H1 (cell line): ENCODE measurements around the gene NUP50. TPM values are rescaled to one million over a fixed set of nuclear protein-coding genes. Genes with fewer than 3 reads are reported as not detected.

Experiments used
- CTCF ChIA-PET: fragments of 300-600 bp; sonication (Branson Sonifier 250); formaldehyde crosslinking; loops from one replicate; lab custom pipeline; 2021; ENCODE audit not compliant: partially characterized antibody; lab: Charles Lee
- POLR2A ChIA-PET: fragments of 300-600 bp; sonication (Branson Sonifier 250); formaldehyde crosslinking; loops from one replicate; lab custom pipeline; 2021; ENCODE audit warnings: inconsistent platforms; ENCODE audit not compliant: partially characterized antibody; lab: Charles Lee
- DNase-seq, 2 experiments: peaks; one replicate each; pipeline versions ENCODE4 v3.0.0 to v3.0.0-alpha.2; 2010 to 2022; ENCODE audit warnings: low spot score in 2 of 2, low read depth in 1 of 2, mixed read lengths in 1 of 2
- FAIRE-seq: peaks from 2 replicates; lab custom pipeline; 2011; peaks lifted over from hg19 to GRCh38; lab: Jason Lieb, UNC
- H2AFZ ChIP-seq: 2 replicates; pipeline ENCODE4 v1.8.1; 2012; ENCODE audit warnings: low read length, inconsistent platforms
- H2AK5ac ChIP-seq: 2 replicates; pipeline ENCODE4 v1.6.1; 2013; ENCODE audit warnings: low read depth, low read length
- H2BK120ac ChIP-seq: replicated peaks from 2 replicates; pipeline ENCODE3; 2013; ENCODE audit warnings: low read depth, low read length, inconsistent platforms
- H2BK12ac ChIP-seq: 2 replicates; pipeline ENCODE4 v1.6.1; 2013; ENCODE audit warnings: low read depth, low read length
- H2BK15ac ChIP-seq: 2 replicates; pipeline ENCODE4 v1.6.1; 2013; ENCODE audit warnings: low read length
- H2BK20ac ChIP-seq: 2 replicates; pipeline ENCODE4 v1.6.1; 2013; ENCODE audit warnings: low read length
- H2BK5ac ChIP-seq: 2 replicates; pipeline ENCODE4 v1.6.1; 2013; ENCODE audit warnings: low read depth, low read length
- H3K14ac ChIP-seq: 2 replicates; pipeline ENCODE4 v1.6.1; 2013; ENCODE audit warnings: inconsistent platforms; ENCODE audit not compliant: insufficient read length
- H3K18ac ChIP-seq: 2 replicates; pipeline ENCODE4 v1.6.1; 2013; ENCODE audit warnings: low read length; ENCODE audit errors: extremely low read depth
- H3K23ac ChIP-seq: 2 replicates; pipeline ENCODE4 v1.6.1; 2013; ENCODE audit warnings: inconsistent platforms; ENCODE audit not compliant: insufficient read length
- H3K23me2 ChIP-seq: 2 replicates; pipeline ENCODE4 v1.6.1; 2013; ENCODE audit warnings: low read depth, low read length
- H3K27ac ChIP-seq: 2 replicates; pipeline ENCODE4 v1.6.1; 2011; ENCODE audit warnings: low read depth, low read length, inconsistent platforms
- H3K27me3 ChIP-seq, 4 experiments: replicated peaks in 1 of 4; 1 replicate in 1 of 4; 2 replicates in 3 of 4; pipeline versions ENCODE4 v1.6.1 to v1.8.1; 2011 to 2013; ENCODE audit warnings: low read length in 3 of 4, mild to moderate bottlenecking in 3 of 4, inconsistent platforms in 2 of 4, mixed read lengths in 2 of 4, moderate library complexity in 1 of 4; ENCODE audit not compliant: control insufficient read depth in 3 of 4, insufficient read depth in 3 of 4; ENCODE audit errors: extremely low read depth in 1 of 4
- H3K36me3 ChIP-seq, 4 experiments: 2 replicates each; pipeline versions ENCODE4 v1.6.1 to v1.8.1; 2011 to 2013; ENCODE audit warnings: mild to moderate bottlenecking in 4 of 4, low read length in 3 of 4, moderate library complexity in 2 of 4, control low read depth in 1 of 4, inconsistent platforms in 1 of 4; ENCODE audit not compliant: insufficient read depth in 4 of 4, control insufficient read depth in 2 of 4
- H3K4ac ChIP-seq: replicated peaks from 2 replicates; pipeline ENCODE3; 2013; ENCODE audit warnings: low read length, low read depth, mixed read lengths, inconsistent platforms; ENCODE audit not compliant: insufficient read length
- H3K4me1 ChIP-seq, 4 experiments: replicated peaks in 1 of 4; 1 replicate in 1 of 4; 2 replicates in 3 of 4; pipeline versions ENCODE4 v1.6.1 to v1.8.1; 2011 to 2013; ENCODE audit warnings: low read length in 3 of 4, inconsistent platforms in 2 of 4, mixed read lengths in 1 of 4; ENCODE audit not compliant: insufficient read depth in 4 of 4, control insufficient read depth in 3 of 4
- H3K4me2 ChIP-seq, 2 experiments: 2 replicates each; pipeline versions ENCODE4 v1.6.1 to v1.8.1; 2011 to 2013; ENCODE audit warnings: low read depth in 2 of 2, low read length in 2 of 2, control low read depth in 1 of 2, inconsistent platforms in 1 of 2, mild to moderate bottlenecking in 1 of 2; ENCODE audit not compliant: insufficient read depth in 1 of 2
- H3K4me3 ChIP-seq, 4 experiments: fragments of 200-600, 300-600 bp in 1 of 4; sonication (generic), shearing (Covaris generic), sonication (Bioruptor Twin) in 1 of 4; 2 replicates each; pipeline versions ENCODE4 v1.5.1 to v1.8.1; 2011 to 2016; ENCODE audit warnings: low read length in 4 of 4, low read depth in 3 of 4, control low read depth in 2 of 4, inconsistent platforms in 2 of 4, mild to moderate bottlenecking in 2 of 4, mixed read lengths in 1 of 4, moderate library complexity in 1 of 4; ENCODE audit not compliant: insufficient read depth in 2 of 4; ENCODE audit errors: extremely low read depth in 1 of 4
- H3K56ac ChIP-seq: replicated peaks from 2 replicates; pipeline ENCODE3; 2013; ENCODE audit warnings: low read depth, mild to moderate bottlenecking, mixed read lengths, low read length, inconsistent platforms; ENCODE audit not compliant: insufficient read length
- H3K79me1 ChIP-seq: 2 replicates; pipeline ENCODE4 v1.6.1; 2013; ENCODE audit warnings: low read depth, low read length, control low read depth
- H3K79me2 ChIP-seq, 2 experiments: 2 replicates each; pipeline versions ENCODE4 v1.6.1 to v1.8.1; 2012 to 2013; ENCODE audit warnings: low read length in 2 of 2, mild to moderate bottlenecking in 2 of 2, inconsistent platforms in 1 of 2; ENCODE audit not compliant: insufficient read depth in 2 of 2, control insufficient read depth in 1 of 2
- H3K9ac ChIP-seq, 4 experiments: replicated peaks in 1 of 4; 1 replicate in 1 of 4; 2 replicates in 3 of 4; pipeline versions ENCODE4 v1.6.1 to v1.8.1; 2011 to 2013; ENCODE audit warnings: low read depth in 3 of 4, low read length in 3 of 4, control low read depth in 2 of 4, mild to moderate bottlenecking in 2 of 4, moderate library complexity in 2 of 4, inconsistent platforms in 1 of 4; ENCODE audit errors: extremely low read depth in 1 of 4
- H3K9me3 ChIP-seq, 2 experiments: 2 replicates each; pipeline versions ENCODE4 v1.6.1 to v1.8.1; 2012 to 2013; ENCODE audit warnings: mild to moderate bottlenecking in 2 of 2, moderate library complexity in 2 of 2, control low read depth in 1 of 2, inconsistent platforms in 1 of 2, low read depth in 1 of 2, low read length in 1 of 2, mixed read lengths in 1 of 2; ENCODE audit not compliant: insufficient read depth in 2 of 2
- H4K20me1 ChIP-seq, 2 experiments: replicated peaks in 1 of 2; 2 replicates each; pipeline versions ENCODE3 to v1.8.1; 2011 to 2013; ENCODE audit warnings: inconsistent platforms in 2 of 2, low read length in 2 of 2, mild to moderate bottlenecking in 1 of 2; ENCODE audit not compliant: insufficient read depth in 2 of 2, control insufficient read depth in 1 of 2
- H4K5ac ChIP-seq: 2 replicates; pipeline ENCODE4 v1.6.1; 2013; ENCODE audit warnings: low read length, low read depth, mixed read lengths, inconsistent platforms; ENCODE audit not compliant: insufficient read length
- H4K8ac ChIP-seq: 2 replicates; pipeline ENCODE4 v1.8.0; 2013; ENCODE audit warnings: mild to moderate bottlenecking, moderate library complexity, low read length, inconsistent platforms; ENCODE audit not compliant: insufficient read depth; ENCODE audit errors: extremely low read depth
- H4K91ac ChIP-seq: replicated peaks from 2 replicates; pipeline ENCODE3; 2013; ENCODE audit warnings: low read length, mixed read lengths, inconsistent platforms; ENCODE audit not compliant: insufficient read length
- ATF3 ChIP-seq: IDR thresholded peaks from 2 replicates; pipeline ENCODE4 v1.6.1; 2011; ENCODE audit warnings: low read depth, mild to moderate bottlenecking, low read length; ENCODE audit not compliant: insufficient read depth
- FOSL1 ChIP-seq: IDR thresholded peaks from 2 replicates; pipeline ENCODE4 v1.6.1; 2011; ENCODE audit warnings: mild to moderate bottlenecking, low read depth, low read length, moderate library complexity; ENCODE audit not compliant: insufficient read depth
- SP1 ChIP-seq: IDR thresholded peaks from 2 replicates; pipeline ENCODE4 v1.6.1; 2011; ENCODE audit warnings: low read depth, low read length
- TAF1 ChIP-seq: IDR thresholded peaks from 2 replicates; pipeline ENCODE4 v1.6.1; 2011; ENCODE audit warnings: mild to moderate bottlenecking, low read depth, low read length
- TAF7 ChIP-seq: optimal IDR thresholded peaks from 2 replicates; pipeline ENCODE3; 2011; ENCODE audit warnings: low read depth, mild to moderate bottlenecking, inconsistent platforms, low read length, moderate library complexity, borderline replicate concordance
- WGBS, 2 experiments: shearing (Covaris generic) in 1 of 2; methylation state at CpG; one replicate each; pipeline versions ENCODE4 v1.1.6 to v1.1.7; 2013 to 2015; ENCODE audit warnings: low lambda C conversion rate in 2 of 2, mixed read lengths in 2 of 2, inconsistent platforms in 1 of 2, low coverage in 1 of 2, missing lambda C conversion rate in 1 of 2; ENCODE audit not compliant: insufficient replicate concordance in 2 of 2, insufficient coverage in 1 of 2, insufficient read length in 1 of 2; ENCODE audit errors: extremely low coverage in 1 of 2, missing lambda C conversion rate in 1 of 2; 5-methylcytosine and 5-hydroxymethylcytosine counted together
- polyA plus RNA-seq, 7 experiments: library from polyadenylated mRNA; depleted of rRNA in 3 of 7; stranded (reverse) in 5 of 7; unstranded in 2 of 7; fragments of >200 nt in 5 of 7; fragments of 200-250 nt in 2 of 7; gene quantifications; 1 replicate in 5 of 7; 2 replicates in 1 of 7; 4 replicates in 1 of 7; pipeline versions ENCODE4 v1.2.1 to v1.2.3, GENCODE V29; 2011 to 2013; ENCODE audit warnings: missing spikeins in 2 of 7, mixed read lengths in 2 of 7
- total RNA-seq: library from RNA; stranded (reverse); fragmentation: NEBNext Ultra II Directional; extraction: Animal tissue kit (Norgen Biotek cat#: 25700); gene quantifications from 2 replicates; pipeline ENCODE4 v1.2.1, GENCODE V29; 2021

The NUP50 gene
- total and polyA plus RNA-seq, 2 of the 8 experiments (the other 6 are each of a cell fraction or from before 2014, with no cell fraction given): 20.0 to 112 TPM

GRCh38 chr22:45129703-45130524, 33.8 kb upstream of the NUP50 start:
- Histone ChIP-seq H4K5ac (no peak overlapping the region), H2BK20ac (no peak overlapping the region), H3K23me2 (no peaks in the 10 kb centered on the region), H3K23ac (no peak overlapping the region), H3K9me3 (peaks cover 8 to 10% of the 10 kb centered on the region in 2 experiments; a peak in 3 of 4 replicates), H3K79me2 (no peaks in the 10 kb centered on the region), H2AK5ac (no peak overlapping the region), H3K56ac (no peak overlapping the region), H3K4ac (no peak overlapping the region), H2BK12ac (no peak overlapping the region), H3K14ac (no peak overlapping the region), H3K36me3 (peaks cover 7 to 17% (median 12%) of the 10 kb centered on the region in 4 experiments; a peak in 7 of 8 replicates), H3K27ac (no peak overlapping the region), H3K4me1 (peaks cover 3 to 6% (median 5%) of the 10 kb centered on the region in 4 experiments; a peak in 5 of 7 replicates), H4K8ac (no peak overlapping the region), H4K20me1 (no peaks in the 10 kb centered on the region), H3K18ac (no peak overlapping the region), H3K4me2 (no peak overlapping the region), H3K9ac (no peak overlapping the region), H3K27me3 (no peaks in the 10 kb centered on the region), H3K79me1 (no peaks in the 10 kb centered on the region; the same call in 1 of the 2 replicates), H2AFZ (no peak overlapping the region), H4K91ac (no peak overlapping the region), H2BK120ac (no peak overlapping the region), H2BK15ac (no peak overlapping the region), H3K4me3 (no peak overlapping the region), H2BK5ac (no peak overlapping the region)
- WGBS, 2 experiments: 89% methylated on average over 14 of the region's 14 CpGs; no CpG with 5 or more reads in 1 of the 2 experiments
- ChIA-PET POLR2A (interaction anchor here (0.6 to 1.2 kb wide), 5 partner anchors 12 to 33 kb away, joined by 3 read pairs; no protein-coding TSS in a partner anchor), CTCF (interaction anchor here (0.6 kb wide), 2 partner anchors 27 to 90 kb away, joined by 3 read pairs; no protein-coding TSS in a partner anchor)
- TF ChIP-seq FOSL1 (no peak), TAF7 (no peak), ATF3 (no peak), SP1 (no peak), TAF1 (no peak)
- DNase-seq (no peak), FAIRE-seq (no peak)
